Measurements from ENCODE around the gene TTLL13. TPM values are rescaled to one million over a fixed set of nuclear protein-coding genes. Genes with fewer than 3 reads are reported as not detected.
"Not testable (repeated sequence)": the region's sequence is repeated elsewhere in the genome, so short reads cannot be mapped to it uniquely, and the experiment has no call there.

Gene TTLL13
- total RNA-seq, 2 donors from 2014 or later: not detected

DNA sequence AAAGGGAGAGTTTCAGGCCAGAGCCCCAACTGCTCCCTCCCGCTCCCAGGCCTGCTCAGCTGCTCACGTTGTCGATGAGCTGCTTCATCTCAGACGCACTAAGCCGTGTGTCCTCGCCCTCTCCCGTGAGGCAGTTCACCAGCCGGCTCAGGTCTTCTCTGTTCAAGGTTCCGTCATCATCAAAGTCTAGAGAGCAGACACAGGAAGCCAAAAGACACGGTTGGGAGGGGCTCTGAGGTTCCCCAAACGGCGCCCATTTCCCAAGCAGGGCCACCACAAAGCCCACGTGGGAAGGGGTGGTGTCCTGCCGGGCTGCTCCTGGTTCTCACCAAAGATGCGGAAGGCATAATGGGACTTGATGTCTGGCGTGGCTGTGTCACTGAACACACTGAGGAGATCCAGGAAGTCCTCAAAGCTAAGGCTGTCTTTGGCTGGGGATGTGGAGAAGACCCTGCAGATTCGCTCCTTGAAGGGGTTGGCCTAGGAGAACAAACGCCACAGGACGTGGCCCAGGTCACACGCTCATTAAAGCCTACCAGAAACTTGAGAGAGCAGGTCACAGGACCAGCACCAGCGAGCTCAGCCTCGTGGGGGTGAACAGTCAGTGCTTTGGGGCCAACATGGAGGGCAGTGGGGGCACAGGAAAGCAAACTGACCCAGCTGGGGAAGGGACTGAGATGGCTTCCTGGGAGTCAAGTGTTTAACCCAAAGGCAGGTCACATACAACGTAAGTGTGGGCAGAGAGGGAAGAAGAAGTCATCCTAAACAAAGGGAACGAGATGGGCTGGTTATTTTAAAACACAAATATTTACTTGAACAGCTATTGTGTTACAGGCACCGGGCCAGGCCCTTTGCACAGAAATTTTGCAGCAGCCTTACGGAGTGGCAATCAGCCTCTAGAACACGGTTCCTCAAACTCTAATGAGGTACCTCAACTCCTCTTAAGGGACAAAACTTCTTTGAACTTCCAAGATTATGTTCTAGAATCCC, 18.0 kb upstream of the TTLL13 start:
- ATAC-seq: no peak
- intact Hi-C loops (cut with DNase I): no loop called here
- no peak for DNase-seq

- no peak for DNase-seq
- intact Hi-C loops (cut with DNase I): no loop called here
- no peak for ATAC-seq
Observed at GRCh38 chr15:90232196-90232595, 17.2 kb upstream of the TTLL13 start.

GRCh38 chr15:90232941-90233386, 16.4 kb upstream of the TTLL13 start:
- ATAC-seq (no peak), DNase-seq (no peak)
- intact Hi-C loops (cut with DNase I): no loop called here

GRCh38 chr15:90233387-90234095, 15.8 kb upstream of the TTLL13 start, which contains the start of gene CIB1:
Gene CIB1 (minus strand): TSS chr15:90233941. CDS start chr15:90233885, 56 bp downstream.
- DNase-seq: peak; percentile 98
- peak; percentile 96 for ATAC-seq
- intact Hi-C loops (cut with DNase I): no loop called here

DNA sequence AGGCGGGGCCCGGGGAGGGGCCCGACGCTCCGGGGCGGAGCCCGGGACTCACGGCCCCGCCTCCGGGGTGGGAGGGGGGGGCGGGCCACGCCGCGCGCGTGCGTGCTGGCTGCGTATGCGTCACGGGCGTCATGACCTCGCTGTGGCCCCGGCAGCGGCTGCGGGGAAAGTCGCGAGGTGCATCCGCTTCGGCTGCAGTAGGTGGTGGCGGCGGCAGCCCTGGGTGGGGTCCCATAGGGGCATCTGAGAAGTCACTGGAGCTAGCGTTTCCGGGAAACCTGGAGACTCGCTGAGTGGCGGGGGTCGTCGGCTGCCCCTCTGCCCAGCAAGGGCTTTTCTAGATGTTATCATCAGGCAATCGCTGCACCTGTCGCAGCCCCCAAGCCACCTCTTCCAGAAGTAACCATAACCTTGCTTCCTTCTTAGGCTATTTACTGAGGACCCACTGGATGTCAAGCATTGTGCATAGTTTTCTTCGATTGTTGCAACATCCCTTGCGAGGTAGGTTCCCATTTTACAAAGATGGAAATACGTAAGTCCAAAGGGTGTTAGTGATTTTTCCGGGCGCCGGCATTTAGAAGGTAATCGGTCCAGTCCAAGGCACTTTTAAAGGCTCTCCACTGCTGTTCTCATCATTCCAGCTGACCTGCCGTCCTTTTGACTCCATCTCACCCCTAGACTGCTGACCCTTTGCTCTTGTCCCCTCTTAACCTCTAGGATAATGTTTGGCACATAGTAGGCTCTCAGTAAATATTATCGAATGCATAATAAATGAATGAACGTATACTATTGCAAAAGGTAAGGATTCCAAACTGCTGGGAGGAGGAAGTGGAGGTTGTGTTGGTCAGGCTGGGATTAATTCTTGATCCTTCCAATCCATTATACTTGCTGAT, 15.0 kb upstream of the TTLL13 start, which contains the start of gene GDPGP1:
TSS of gene GDPGP1 (plus strand) at position 114 of the 893 bp plus-strand sequence. CDS start 6,700 bp downstream, outside the sequence.
- no peak for DNase-seq
- no peak for ATAC-seq
- intact Hi-C loops (cut with DNase I): no loop called here

DNA sequence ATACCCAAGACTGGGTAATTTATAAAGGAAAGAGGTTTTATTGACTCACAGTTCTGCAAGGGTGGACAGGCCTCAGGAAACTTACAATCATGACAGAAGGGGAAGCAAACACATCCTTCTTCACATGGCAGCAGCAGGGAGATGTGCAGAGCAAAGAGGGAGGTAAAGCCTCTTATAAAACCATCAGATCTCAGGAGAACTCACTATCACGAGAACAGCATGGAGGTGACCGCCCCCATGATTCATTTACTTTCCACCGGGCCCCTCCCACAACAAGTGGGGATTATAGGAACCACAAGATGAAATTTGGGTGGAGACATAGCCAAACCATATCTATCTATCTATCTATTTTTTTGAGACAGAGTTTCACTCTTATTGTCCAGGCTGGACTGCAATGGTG, 10.0 kb upstream of the TTLL13 start:
- no peak for ATAC-seq
- DNase-seq: no peak
- intact Hi-C loops (cut with DNase I): no loop called here

GRCh38 chr15:90240856-90241255, 8.5 kb upstream of the TTLL13 start:
- intact Hi-C loops (cut with DNase I): no loop called here
- no peak for ATAC-seq
- no peak for DNase-seq

- DNase-seq: no peak
- ATAC-seq: peak; percentile 67 to 73
- intact Hi-C loops (cut with DNase I): no loop called here
Observed at GRCh38 chr15:90241343-90242192, 7.8 kb upstream of the TTLL13 start.

DNA sequence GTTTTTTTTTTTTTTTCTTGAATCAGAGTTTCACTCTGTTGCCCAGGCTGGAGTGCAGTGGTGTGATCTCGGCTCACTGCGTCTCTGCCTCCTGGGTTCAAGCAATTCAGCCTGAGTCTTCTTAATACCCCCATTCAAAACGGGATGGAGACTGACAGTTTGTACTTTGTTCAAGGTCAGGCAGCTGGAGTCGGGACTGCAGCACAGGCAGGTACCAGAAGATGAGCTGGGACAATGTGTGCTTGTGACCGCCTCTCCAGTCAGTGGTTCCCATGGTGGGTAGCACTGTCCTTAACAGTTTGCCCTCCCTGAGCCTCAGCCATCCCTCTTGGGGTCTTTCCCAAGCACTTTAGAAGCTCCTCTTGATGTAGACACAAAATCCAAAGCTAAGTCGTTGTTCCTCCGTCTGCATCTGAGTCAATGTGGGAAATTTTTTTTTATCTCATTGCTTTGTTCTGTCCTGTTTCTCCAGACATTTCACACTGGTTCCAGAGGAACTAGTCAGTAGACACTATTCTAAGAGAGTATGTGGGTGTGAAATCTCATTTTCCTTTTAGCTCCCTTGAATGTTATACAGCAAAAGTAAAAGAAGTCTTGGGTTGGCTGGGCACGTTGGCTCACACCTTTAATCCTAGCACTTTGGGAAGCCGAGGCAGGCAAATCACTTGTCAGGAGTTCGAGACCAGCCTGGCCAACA, 5.3 kb upstream of the TTLL13 start:
- no peak for ATAC-seq
- intact Hi-C loops (cut with DNase I): no loop called here

GRCh38 chr15:90248789-90249202, 560 bp upstream of the TTLL13 start:
- DNase-seq (no peak), ATAC-seq (peak; percentile 72 to 84)
- intact Hi-C loops (cut with DNase I): no loop called here

More for the DNA sequence above, 5.3 kb upstream of the TTLL13 start:
- no peak for DNase-seq

GRCh38 chr15:90257776-90258175, 8.4 kb downstream of the TTLL13 start:
- intact Hi-C loops (cut with DNase I): no loop called here
- no peak for DNase-seq
- no peak for ATAC-seq

GRCh38 chr15:90259524-90259923, 10.2 kb downstream of the TTLL13 start:
- intact Hi-C loops (cut with DNase I): no loop called here
- DNase-seq (no peak), ATAC-seq (no peak)

- intact Hi-C loops (cut with DNase I): loop anchor here in 1 of 2 donors (10.0 kb wide), 1 partner anchor 366 kb away; the partner anchor contains the start of gene AP3S2
- ATAC-seq, DNase-seq: not testable (repeated sequence)
Observed at GRCh38 chr15:90260731-90261130, 11.4 kb downstream of the TTLL13 start.

GRCh38 chr15:90261811-90262210, 12.5 kb downstream of the TTLL13 start:
- no peak for ATAC-seq
- intact Hi-C loops (cut with DNase I): loop anchor here in 1 of 2 donors (10.0 kb wide), 1 partner anchor 367 kb away; the partner anchor contains the start of gene AP3S2
- DNase-seq: no peak

GRCh38 chr15:90262426-90262825, 13.1 kb downstream of the TTLL13 start:
- intact Hi-C loops (cut with DNase I): loop anchor here in 1 of 2 donors (10.0 kb wide), 1 partner anchor 368 kb away; the partner anchor contains the start of gene AP3S2
- no peak for ATAC-seq
- DNase-seq: no peak

DNA sequence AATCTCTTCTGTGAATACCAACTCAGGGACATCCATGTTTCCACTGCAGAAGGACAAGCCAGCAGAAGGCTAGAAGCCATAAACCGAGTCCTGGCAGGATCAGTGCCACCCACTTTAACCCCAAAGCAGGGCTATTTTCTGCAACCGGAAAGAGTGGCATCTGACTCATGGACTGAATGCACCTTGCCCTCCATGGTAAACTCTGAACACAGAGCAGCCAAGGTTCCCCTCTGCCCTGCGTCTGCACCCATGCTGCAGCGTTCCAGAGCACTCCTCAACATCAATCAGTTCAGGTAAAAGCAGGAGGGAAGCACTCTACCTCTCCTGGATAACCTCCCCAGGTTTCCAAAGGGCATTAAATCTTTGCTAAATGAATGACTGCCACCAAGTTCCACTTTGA, 15.3 kb downstream of the TTLL13 start:
- ATAC-seq: peak; percentile 16
- intact Hi-C loops (cut with DNase I): loop anchor here in 1 of 2 donors (10.0 kb wide), 1 partner anchor 370 kb away; the partner anchor contains the start of gene AP3S2
- no peak for DNase-seq
